Stimulated activated CD4-positive, alpha-beta T cell treated with anti-CD3 and anti-CD28 coated beads, Interleukin-12 subunit alpha, Interleukin-12 subunit beta, amount 100 ng/mL, for 24 hours (primary cell): Measurements from ENCODE around the gene DMRTC2.

ENCODE experiments used
- DNase-seq, 2 experiments: peaks; one replicate each; pipeline ENCODE4 v3.0.0-alpha.2; 2020; ENCODE audit warnings: low read depth in 2 of 2

DMRTC2 gene

DNA sequence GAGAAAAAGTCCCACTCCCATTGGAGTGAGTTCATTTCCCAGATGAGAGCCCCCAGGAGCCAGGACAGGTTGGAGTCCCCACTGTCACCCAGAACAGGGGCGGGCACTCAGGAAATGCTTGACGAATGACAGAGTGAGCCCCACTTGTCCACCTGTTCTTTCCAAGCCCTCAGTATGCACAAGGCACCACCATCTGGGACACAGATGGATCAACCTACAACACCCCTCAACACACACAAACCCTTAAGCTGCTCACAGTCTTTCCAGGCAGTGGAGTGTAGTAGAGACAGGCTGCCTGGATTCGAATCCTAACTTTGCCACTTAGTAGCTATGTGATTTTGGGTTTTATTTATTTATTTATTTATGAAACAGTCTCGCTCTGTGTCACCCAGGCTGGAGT, 46.1 kb downstream of the DMRTC2 start:
- no peak for DNase-seq

DNA sequence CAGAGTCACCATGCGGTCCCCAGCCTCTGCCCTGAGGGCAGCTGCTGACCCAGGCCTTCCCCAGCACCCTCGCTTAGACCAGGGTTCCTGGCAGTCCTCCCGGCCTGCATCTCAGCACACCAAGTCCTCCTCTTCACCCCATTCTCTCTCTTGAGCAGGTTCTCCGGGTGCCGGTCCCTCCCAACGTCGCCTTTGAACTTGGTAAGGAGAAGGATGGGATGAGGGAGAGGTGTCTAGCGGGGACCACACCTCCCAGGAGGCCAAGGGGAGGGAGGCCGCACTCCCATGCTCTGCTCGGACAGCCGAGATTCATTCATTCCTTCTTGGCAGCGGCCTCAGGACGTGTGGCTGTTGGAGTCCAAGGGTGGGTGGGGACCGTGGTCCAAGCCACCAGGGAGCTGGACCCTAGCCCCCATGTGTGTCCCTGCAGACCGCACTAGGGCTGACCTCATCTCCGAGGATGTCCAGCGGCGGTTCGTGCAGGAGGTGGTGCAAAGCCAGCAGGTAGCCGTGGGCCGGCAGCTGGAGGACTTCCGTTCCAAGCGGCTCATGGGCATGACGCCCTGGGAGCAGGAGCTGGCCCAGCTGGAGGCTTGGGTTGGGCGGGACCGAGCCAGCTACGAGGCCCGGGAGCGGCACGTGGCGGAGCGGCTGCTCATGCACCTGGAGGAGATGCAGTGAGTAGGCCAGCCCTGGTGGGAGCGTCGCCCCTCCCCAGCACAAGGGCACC, 47.5 kb downstream of the DMRTC2 start:
- no peak for DNase-seq

DNA sequence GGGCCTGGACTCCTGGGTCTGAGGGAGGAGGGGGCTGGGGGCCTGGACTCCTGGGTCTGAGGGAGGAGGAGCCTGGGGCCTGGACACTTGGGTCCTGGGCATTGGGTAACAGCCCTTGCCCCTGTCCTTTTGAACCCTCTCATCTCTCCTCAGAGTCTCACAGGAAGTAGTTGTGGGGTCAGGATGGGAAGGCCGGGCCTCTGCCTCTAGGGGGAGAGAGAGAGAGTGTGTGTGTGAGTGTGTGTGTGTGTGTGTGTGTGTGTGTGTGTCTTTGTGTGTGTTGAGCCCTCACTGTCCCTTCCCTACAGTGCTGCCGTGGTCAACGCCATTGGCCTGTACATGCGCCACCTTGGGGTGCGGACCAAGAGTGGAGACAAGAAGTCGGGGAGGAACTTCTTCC, 49.1 kb downstream of the DMRTC2 start:
- no peak for DNase-seq

DNA sequence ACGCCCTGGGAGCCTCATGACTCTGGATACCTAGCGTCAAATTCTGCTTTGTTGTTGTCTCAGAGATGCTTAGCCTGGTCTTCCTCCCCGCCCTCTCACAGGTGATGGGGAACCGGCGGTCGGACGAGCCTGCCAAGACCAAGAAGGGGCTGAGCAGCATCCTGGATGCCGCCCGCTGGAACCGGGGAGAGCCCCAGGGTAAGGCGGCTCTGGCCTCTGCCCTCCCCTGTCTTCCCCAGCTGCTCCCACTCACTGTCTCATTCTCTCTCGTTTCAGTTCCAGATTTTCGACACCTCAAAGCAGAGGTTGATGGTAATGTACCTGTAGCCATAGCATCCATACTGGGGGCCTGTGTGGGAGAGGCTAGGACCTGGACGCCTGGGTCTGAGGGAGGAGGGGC, 49.5 kb downstream of the DMRTC2 start:
- no peak for DNase-seq

DNA sequence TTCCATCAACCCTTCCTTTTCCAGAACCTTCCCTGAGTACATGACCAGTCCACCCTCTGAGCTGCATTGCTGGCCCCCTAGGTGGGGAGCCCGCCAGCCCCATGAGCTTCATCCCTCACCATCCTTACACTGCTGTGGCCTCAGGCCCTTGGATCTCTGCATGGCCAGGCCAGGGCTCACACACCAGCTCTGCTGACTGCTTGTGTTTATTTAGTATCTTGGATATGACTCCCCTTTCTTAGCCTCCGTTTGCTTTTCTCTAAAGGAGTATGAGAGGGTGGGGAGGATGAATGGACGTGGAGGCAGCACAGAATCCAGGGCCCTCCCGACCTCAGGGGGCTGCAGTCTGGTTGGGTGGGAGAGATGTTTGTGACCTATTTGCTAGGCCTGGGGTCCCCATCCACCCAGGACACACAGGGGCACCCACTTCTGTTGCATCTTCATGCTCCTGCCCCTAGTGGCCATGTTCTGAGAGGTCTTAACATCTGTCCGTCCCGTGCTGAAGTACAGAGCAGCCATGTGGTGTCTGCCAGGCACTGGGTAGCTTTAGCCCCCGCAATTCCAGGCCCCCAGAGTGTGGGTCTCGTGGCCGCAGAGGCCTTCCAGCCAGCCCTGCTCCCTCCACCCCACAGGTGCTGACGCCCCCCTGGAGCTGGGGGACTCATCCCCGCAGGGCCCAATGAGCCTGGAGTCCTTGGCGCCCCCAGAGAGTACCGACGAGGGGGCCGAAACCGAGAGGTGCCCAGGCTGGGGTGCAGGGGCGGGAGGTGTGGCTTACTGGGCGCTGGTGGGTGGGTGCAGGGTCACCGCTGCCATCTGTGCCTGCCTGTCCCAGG, 51.1 kb downstream of the DMRTC2 start:
- no peak for DNase-seq

DNA sequence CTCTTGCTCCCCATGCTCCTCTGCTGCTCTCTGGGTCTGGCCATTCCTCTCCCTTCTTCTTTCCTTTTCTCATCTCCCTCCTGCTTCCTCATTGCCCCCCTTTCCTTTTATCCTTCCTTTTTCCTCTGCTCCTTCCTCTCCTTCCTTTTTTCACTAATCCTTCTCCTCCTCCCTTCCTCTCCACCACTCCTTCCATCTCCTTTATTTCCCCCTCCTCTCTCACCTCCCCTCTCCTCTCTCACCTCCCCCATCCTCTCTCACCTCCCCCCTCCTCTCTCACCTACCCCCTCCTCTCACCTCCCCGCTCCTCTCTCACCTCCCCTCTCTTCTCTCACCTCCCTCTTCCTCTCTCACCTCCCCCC, 51.7 kb downstream of the DMRTC2 start:
- DNase-seq, result no peak

DNA sequence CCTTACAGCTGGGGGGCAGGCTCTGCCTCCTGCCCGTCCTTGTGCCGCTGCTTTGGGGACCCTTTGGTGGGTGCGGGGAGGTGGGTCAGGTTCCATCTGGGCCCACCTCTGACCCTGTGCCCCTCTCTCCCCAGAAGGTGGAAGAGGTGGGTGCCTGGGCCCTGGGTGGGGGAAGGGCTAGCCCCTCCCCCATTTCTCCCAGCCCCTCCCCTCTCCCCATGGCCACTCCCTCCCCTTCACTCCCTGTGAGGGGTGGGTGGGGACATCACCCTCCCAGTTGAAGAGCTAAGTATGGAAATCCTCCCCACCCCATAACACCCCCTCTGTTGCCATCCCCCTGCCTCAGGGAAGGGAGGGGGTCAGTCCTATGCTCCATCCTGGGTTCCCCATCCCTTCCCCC, 52.3 kb downstream of the DMRTC2 start:
- DNase-seq, result no peak

DNA sequence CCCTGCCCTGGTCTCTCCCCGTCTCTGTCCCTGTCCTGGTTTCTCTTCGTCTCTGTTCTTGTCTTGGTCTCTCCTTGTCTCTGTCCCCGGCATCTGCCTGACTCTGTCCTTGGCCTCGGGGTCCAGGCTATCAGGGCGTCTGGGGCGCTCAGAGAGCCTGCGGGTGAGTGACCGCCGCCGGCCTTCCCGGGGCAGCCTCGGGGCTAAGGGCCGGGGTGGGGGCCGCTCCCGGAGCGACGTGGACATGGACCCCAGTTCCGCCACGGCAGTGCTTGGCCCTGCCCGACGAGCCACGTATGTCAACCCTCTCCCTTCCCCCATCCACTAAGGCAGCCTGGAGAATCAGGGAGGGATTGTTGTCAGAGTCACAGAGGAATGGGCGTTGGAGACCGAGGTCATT, 53.0 kb downstream of the DMRTC2 start:
- no peak for DNase-seq

DNA sequence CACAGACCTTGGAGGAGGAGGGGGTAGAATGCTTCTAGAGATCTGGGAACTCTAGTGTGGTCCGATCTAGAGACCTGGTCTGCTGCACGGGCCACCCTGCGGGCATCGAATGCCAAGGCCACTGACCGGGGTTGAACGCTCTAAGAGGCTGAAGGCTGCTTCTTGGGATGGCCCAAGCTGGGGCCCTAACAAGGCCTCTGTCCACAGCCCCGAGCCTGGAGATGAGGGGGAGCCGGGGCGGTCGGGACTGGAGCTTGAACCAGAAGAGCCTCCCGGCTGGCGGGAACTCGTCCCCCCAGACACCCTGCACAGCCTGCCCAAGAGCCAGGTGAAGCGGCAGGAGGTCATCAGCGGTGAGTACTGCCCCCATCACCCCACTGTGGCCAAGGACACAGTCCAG, 53.4 kb downstream of the DMRTC2 start:
- no peak for DNase-seq
